Peyer's patch (tissue), 4 donors: ENCODE data around the gene SERPINB10. TPM values are rescaled to one million over a fixed set of nuclear protein-coding genes. Genes with fewer than 3 reads are reported as not detected.

Experiments
- DNase-seq, 3 donors: peaks; one replicate each; pipeline ENCODE4 v3.0.0-alpha.2; 2017 to 2019
- H3K27ac ChIP-seq, 4 donors: fragments of 200-600 bp; sonication (generic); one replicate each; pipeline ENCODE4 v1.5.1; 2016 to 2019
- H3K27me3 ChIP-seq, 2 donors: fragments of 200-600 bp; sonication (generic); one replicate each; pipeline ENCODE4 v1.5.1; 2019
- H3K36me3 ChIP-seq, 3 donors: fragments of 200-600 bp; sonication (generic); one replicate each; pipeline ENCODE4 v1.5.1; 2016 to 2019
- H3K4me1 ChIP-seq, 4 donors: fragments of 200-600 bp; sonication (generic); one replicate each; pipeline ENCODE4 v1.5.1; 2016 to 2019
- H3K4me3 ChIP-seq, 4 donors: fragments of 200-600 bp; sonication (generic); 1 replicate in 3 of 4; 2 replicates in 1 of 4; pipeline ENCODE4 v1.5.1; 2016 to 2019; ENCODE audit warnings: mild to moderate bottlenecking in 1 of 4
- H3K9me3 ChIP-seq, 4 donors: fragments of 200-600 bp; sonication (generic); one replicate each; pipeline ENCODE4 v1.5.1; 2016 to 2019; ENCODE audit warnings: mild to moderate bottlenecking in 1 of 4
- POLR2A ChIP-seq, 2 donors: fragments of 450-650 bp; IDR thresholded peaks; one replicate each; pipeline ENCODE4 v1.5.1; 2017; ENCODE audit warnings: antibody characterized with exemption in 2 of 2, mild to moderate bottlenecking in 2 of 2, moderate library complexity in 2 of 2
- total RNA-seq, 4 donors: library from RNA; depleted of rRNA; stranded (reverse); fragments of >200 nt; gene quantifications; one replicate each; pipeline ENCODE4 v1.1.0, GENCODE V29; 2016
- TF ChIP-seq, protein P1 (sequence below), 6 experiments: fragments of 450-650 bp in 4 of 6; fragments of 200-600 bp in 2 of 6; sonication (generic) in 1 of 6; IDR thresholded peaks; one replicate each; pipeline ENCODE4 v1.5.1; 2017 to 2019; ENCODE audit warnings: antibody characterized with exemption in 6 of 6, mild to moderate bottlenecking in 3 of 6, moderate library complexity in 1 of 6

Gene SERPINB10
- total RNA-seq, 4 donors from 2014 or later = not detected

DNA sequence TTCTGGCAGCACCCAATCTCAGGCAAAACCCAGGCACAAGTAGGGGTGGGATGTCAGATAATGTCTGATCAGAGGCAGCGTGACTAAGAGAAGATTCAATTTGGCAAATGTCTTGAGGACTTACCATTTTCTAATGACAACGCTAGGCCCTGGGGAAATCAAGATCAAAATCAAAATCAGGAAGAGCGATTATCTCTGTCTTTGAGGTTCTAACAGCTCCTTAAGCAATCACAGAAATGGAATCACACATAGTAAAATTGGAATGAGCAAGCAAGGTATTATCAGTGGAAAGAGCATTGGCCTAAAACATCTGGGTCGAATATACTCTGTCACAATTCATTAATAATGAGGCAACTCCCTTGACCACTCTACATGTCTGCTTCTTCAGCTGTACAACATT is 28.8 kb upstream of the SERPINB10 start:
- no peaks in the 10 kb centered on the region for H3K27me3 ChIP-seq
- H3K27ac ChIP-seq = no peak overlapping the region
- no peak overlapping the region for H3K4me3 ChIP-seq
- H3K4me1 ChIP-seq = no peaks in the 10 kb centered on the region
- no peak for DNase-seq
- H3K9me3 ChIP-seq = no peaks in the 10 kb centered on the region
- TF ChIP-seq, protein P1, sequence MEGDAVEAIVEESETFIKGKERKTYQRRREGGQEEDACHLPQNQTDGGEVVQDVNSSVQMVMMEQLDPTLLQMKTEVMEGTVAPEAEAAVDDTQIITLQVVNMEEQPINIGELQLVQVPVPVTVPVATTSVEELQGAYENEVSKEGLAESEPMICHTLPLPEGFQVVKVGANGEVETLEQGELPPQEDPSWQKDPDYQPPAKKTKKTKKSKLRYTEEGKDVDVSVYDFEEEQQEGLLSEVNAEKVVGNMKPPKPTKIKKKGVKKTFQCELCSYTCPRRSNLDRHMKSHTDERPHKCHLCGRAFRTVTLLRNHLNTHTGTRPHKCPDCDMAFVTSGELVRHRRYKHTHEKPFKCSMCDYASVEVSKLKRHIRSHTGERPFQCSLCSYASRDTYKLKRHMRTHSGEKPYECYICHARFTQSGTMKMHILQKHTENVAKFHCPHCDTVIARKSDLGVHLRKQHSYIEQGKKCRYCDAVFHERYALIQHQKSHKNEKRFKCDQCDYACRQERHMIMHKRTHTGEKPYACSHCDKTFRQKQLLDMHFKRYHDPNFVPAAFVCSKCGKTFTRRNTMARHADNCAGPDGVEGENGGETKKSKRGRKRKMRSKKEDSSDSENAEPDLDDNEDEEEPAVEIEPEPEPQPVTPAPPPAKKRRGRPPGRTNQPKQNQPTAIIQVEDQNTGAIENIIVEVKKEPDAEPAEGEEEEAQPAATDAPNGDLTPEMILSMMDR (IDR thresholded peaks at IDR 0.05) = no peak
- TF ChIP-seq POLR2A (IDR thresholded peaks at IDR 0.05) = no peak
- no peaks in the 10 kb centered on the region for H3K36me3 ChIP-seq

DNA sequence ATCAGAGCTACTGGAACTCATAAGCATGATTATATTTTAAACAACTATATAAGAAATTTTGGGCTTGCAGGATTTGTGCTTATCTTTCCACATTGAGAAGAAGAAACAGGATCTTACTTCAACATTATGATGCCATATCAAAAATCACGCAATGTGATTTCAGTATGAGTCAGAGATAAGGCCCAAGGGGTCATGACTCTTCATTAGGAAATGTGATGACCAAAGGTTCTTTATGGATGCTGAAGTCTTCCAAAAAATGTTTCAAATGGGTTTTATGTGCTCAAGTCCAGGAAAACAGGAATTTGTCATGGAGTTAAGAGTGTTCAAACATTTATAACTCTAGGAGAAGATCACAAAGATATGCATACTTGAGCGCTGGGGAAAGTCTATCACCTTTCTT is 28.0 kb upstream of the SERPINB10 start:
- H3K27me3 ChIP-seq = no peaks in the 10 kb centered on the region
- H3K36me3 ChIP-seq = no peaks in the 10 kb centered on the region
- TF ChIP-seq POLR2A (IDR thresholded peaks at IDR 0.05) = no peak
- TF ChIP-seq, protein P1 (IDR thresholded peaks at IDR 0.05) = no peak
- no peaks in the 10 kb centered on the region for H3K9me3 ChIP-seq
- no peak overlapping the region for H3K27ac ChIP-seq
- H3K4me1 ChIP-seq = no peaks in the 10 kb centered on the region
- H3K4me3 ChIP-seq = no peak overlapping the region
- no peak for DNase-seq

DNA sequence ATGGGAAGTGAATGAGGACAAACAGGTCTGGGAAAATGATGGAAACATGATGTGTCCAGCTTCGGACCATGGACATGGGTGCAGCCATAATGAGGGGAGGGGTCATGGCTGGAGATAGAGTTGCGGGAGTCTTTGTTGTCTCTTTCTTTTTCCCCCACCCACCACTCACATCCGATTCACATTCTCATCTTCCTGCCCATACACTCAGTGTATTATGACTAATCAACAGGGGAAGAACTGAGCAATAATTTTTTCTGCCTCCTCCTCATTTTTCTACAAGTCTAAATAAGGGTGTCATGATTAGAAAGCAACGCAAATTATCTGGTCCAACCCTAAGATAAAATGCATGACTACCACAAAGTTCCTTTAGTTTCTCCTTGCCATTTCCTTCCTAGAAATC is 25.9 kb upstream of the SERPINB10 start:
- H3K36me3 ChIP-seq = no peaks in the 10 kb centered on the region
- H3K27ac ChIP-seq = no peak overlapping the region
- no peak for DNase-seq
- no peak overlapping the region for H3K4me3 ChIP-seq
- H3K9me3 ChIP-seq = no peaks in the 10 kb centered on the region
- TF ChIP-seq POLR2A (IDR thresholded peaks at IDR 0.05) = no peak
- TF ChIP-seq, protein P1 (IDR thresholded peaks at IDR 0.05) = no peak
- no peaks in the 10 kb centered on the region for H3K4me1 ChIP-seq
- no peaks in the 10 kb centered on the region for H3K27me3 ChIP-seq

DNA sequence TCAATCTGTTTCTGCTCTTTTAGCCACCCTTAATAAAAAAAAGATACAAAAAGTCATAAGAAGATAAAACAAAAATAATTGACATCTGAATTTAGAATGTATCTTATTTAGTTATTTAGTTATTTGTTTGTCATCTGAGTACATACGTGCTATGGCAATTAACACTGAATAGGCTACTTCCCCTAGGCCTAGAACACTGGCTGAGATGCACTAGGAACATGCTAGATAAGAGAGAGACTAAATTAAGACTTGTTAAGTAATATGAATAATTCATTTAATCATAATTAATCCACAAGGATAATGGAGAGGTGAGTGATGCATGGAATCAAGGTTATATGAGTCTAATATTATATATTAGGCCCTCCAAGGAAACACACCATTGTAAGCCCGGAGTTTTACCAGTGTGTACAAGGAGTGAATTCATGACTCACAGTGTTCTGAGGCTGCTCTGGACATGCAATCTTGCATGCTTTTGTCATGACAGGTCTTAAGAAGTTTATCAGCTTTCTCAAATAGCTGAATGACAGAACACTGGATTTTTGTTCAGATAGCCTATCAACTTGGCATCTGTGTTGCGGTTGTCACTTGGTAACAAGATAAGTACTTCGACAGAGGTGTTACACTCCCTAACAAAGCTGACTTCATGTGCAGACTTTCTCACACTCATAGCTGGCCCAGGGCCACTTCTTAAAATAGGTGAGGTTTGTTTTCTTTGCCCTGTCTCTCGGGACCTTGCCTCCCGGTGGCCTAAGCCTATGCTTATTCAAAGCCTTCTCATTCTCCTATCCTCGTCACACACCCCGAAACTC is 25.2 kb upstream of the SERPINB10 start:
- no peaks in the 10 kb centered on the region for H3K9me3 ChIP-seq
- no peak overlapping the region for H3K4me3 ChIP-seq
- H3K4me1 ChIP-seq = no peaks in the 10 kb centered on the region
- H3K27ac ChIP-seq = no peak overlapping the region
- no peaks in the 10 kb centered on the region for H3K27me3 ChIP-seq
- H3K36me3 ChIP-seq = no peaks in the 10 kb centered on the region
- TF ChIP-seq POLR2A (IDR thresholded peaks at IDR 0.05) = no peak
- TF ChIP-seq, protein P1 (IDR thresholded peaks at IDR 0.05) = no peak
- no peak for DNase-seq

DNA sequence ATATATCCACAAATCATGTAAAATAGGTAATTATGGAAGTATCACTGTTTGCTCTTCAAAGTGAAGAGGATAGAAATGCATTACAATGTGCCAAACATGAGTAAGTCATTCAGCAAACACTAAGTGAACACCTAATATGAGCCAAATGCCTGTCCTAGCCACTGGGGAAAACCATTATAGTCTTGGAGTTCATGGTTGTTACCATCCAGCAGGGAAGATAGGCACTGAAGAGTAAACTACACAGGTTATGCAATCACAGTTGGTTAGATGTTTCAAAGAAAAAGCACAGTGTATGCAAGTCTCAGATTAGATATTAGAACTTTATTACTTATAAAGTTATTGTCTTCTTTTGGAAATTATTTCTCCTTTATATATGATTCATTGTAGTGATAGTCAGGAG is 24.1 kb upstream of the SERPINB10 start:
- Histone ChIP-seq H3K27ac (no peak overlapping the region), H3K9me3 (no peaks in the 10 kb centered on the region), H3K27me3 (no peaks in the 10 kb centered on the region), H3K4me1 (no peaks in the 10 kb centered on the region), H3K4me3 (no peak overlapping the region), H3K36me3 (no peaks in the 10 kb centered on the region)
- TF ChIP-seq, protein P1 (IDR thresholded peaks at IDR 0.05) = no peak
- no peak for TF ChIP-seq POLR2A (IDR thresholded peaks at IDR 0.05)
- no peak for DNase-seq
